CD4-positive, CD25-positive, alpha-beta regulatory T cell (primary cell): ENCODE results near the gene KRT14. TPM values are rescaled to one million over a fixed set of nuclear protein-coding genes. Genes with fewer than 3 reads are reported as not detected.

Source experiments
- ATAC-seq, 2 donors: fragments of 150-1000 bp; cut with Tn5 transposase; one replicate each; pipeline ENCODE4 v1.10.0; 2021; ENCODE audit warnings: low read depth in 2 of 2, moderate number of reproducible peaks in 2 of 2, moderate library complexity in 1 of 2
- DNase-seq, 3 donors: peaks; one replicate each; pipeline versions ENCODE4 v3.0.0 to v3.0.0-alpha.2; 2012 to 2022; ENCODE audit warnings: mixed read lengths in 1 of 3
- H3K27ac ChIP-seq: one replicate; pipeline ENCODE4 v1.7.0; 2013; ENCODE audit warnings: mild to moderate bottlenecking, low read length; ENCODE audit not compliant: insufficient read depth, poor library complexity, severe bottlenecking
- H3K27me3 ChIP-seq: one replicate; pipeline ENCODE4 v1.7.0; 2013; ENCODE audit warnings: low read length; ENCODE audit not compliant: control insufficient read depth, insufficient read depth
- H3K36me3 ChIP-seq: one replicate; pipeline ENCODE4 v1.7.0; 2013; ENCODE audit warnings: mild to moderate bottlenecking, low read length, moderate library complexity; ENCODE audit not compliant: control insufficient read depth, insufficient read depth
- H3K4me1 ChIP-seq: 2 replicates; pipeline ENCODE4 v1.7.0; 2013; ENCODE audit warnings: mild to moderate bottlenecking, low read length; ENCODE audit not compliant: insufficient read depth, control insufficient read depth, poor library complexity, severe bottlenecking
- H3K4me3 ChIP-seq: one replicate; pipeline ENCODE4 v1.7.0; 2013; ENCODE audit warnings: low read depth, mild to moderate bottlenecking, low read length, moderate library complexity
- H3K9me3 ChIP-seq, 2 experiments: 1 replicate in 1 of 2; 2 replicates in 1 of 2; pipeline ENCODE4 v1.7.0; 2013; ENCODE audit warnings: low read length in 2 of 2, mild to moderate bottlenecking in 1 of 2, moderate library complexity in 1 of 2; ENCODE audit not compliant: control insufficient read depth in 2 of 2
- H3K27ac Mint-ChIP-seq, 3 donors: one replicate each; pipeline ENCODE4 v1.8.0; 2020 to 2022; ENCODE audit warnings: mild to moderate bottlenecking in 3 of 3, mixed read lengths in 3 of 3, moderate library complexity in 2 of 3
- H3K27me3 Mint-ChIP-seq: one replicate; pipeline ENCODE4 v1.8.0; 2022; ENCODE audit warnings: mild to moderate bottlenecking, mixed read lengths
- H3K36me3 Mint-ChIP-seq: one replicate; pipeline ENCODE4 v1.8.0; 2020; ENCODE audit warnings: mixed read lengths
- H3K4me1 Mint-ChIP-seq, 4 donors: one replicate each; pipeline ENCODE4 v1.8.0; 2020 to 2022; ENCODE audit warnings: mixed read lengths in 4 of 4, mild to moderate bottlenecking in 1 of 4
- H3K4me3 Mint-ChIP-seq, 4 donors: one replicate each; pipeline ENCODE4 v1.8.0; 2020 to 2022; ENCODE audit warnings: mild to moderate bottlenecking in 4 of 4, mixed read lengths in 4 of 4, moderate library complexity in 3 of 4
- H3K9me3 Mint-ChIP-seq, 7 donors: one replicate each; pipeline ENCODE4 v1.8.0; 2020 to 2022; ENCODE audit warnings: mixed read lengths in 7 of 7, mild to moderate bottlenecking in 3 of 7, moderate library complexity in 2 of 7
- polyA plus RNA-seq, 4 donors: library from polyadenylated mRNA; unstranded; fragments of 300-500 nt; fragmentation: Illumina TruSeq; gene quantifications; one replicate each; pipeline ENCODE4 v1.2.3, GENCODE V29; 2021
- total RNA-seq: library from RNA; stranded (reverse); gene quantifications from one replicate; pipeline ENCODE4 v1.2.3, GENCODE V29; 2022

KRT14 gene
- total and polyA plus RNA-seq, 5 donors from 2014 or later, result not detected

DNA sequence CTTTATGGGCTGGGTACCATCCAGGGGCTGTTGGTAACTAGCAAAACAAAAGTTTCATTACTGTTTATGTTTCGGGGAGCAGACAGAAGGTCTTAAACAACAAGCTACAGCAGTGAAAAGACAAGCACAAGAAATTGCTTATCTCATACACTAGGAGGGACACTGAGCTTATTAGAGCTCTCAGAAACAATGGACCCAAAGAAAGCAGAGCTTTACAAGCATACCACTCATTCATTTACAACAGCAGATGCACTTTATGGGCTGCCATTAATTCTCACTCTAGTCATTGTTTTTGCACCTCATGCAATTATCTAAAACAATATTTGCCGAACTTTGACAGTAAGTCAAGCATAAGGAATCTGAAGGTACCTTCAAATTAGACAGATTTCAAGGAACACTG is 15.8 kb upstream of the KRT14 start:
- DNase-seq (no peak), ATAC-seq (no peak)
- Histone ChIP-seq H3K4me3 (no peak overlapping the region), H3K36me3 (no peaks in the 10 kb centered on the region), H3K27ac (no peak overlapping the region), H3K27me3 (peaks cover 7% of the 10 kb centered on the region), H3K4me1 (no peaks in the 10 kb centered on the region), H3K9me3 (peaks cover 6% of the 10 kb centered on the region in 2 experiments)
- Mint-ChIP-seq H3K27ac (no peak overlapping the region), H3K4me1 (no peaks in the 10 kb centered on the region), H3K36me3 (peaks cover 7% of the 10 kb centered on the region), H3K27me3 (peaks cover 11% of the 10 kb centered on the region), H3K4me3 (no peak overlapping the region), H3K9me3 (peaks cover 2 to 17% (median 6%) of the 10 kb centered on the region in 7 donors)

DNA sequence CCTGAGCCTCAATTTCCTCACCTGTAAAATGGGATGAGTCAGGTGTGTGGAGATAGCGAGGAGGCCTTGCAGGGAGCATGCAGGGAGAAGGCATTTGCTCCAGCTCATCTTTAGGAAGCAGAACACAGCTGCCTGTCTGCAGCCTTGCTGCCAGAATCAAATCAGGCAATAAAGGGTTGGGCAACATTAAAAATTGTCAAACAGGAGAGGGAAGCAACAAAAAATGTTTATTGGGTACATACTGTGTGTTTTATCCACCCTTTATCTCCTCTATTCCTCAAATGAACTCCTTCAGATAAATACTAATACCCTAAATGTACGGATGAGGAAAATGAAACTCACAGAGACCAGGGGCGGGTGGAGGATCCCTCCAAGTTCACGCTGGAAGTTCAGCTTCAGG is 13.6 kb upstream of the KRT14 start:
- peaks cover 7% of the 10 kb centered on the region for H3K27me3 ChIP-seq
- peaks cover 6% of the 10 kb centered on the region for H3K27me3 Mint-ChIP-seq
- H3K4me3 ChIP-seq, result no peak overlapping the region
- peaks cover 0 to 3% (median 0%) of the 10 kb centered on the region in 7 donors for H3K9me3 Mint-ChIP-seq
- H3K36me3 ChIP-seq, result no peaks in the 10 kb centered on the region
- no peaks in the 10 kb centered on the region for H3K4me1 Mint-ChIP-seq
- H3K4me1 ChIP-seq, result no peaks in the 10 kb centered on the region
- H3K36me3 Mint-ChIP-seq, result no peaks in the 10 kb centered on the region
- no peaks in the 10 kb centered on the region for H3K9me3 ChIP-seq
- DNase-seq, result no peak
- no peak overlapping the region for H3K4me3 Mint-ChIP-seq
- no peak overlapping the region for H3K27ac Mint-ChIP-seq
- ATAC-seq, result no peak
- H3K27ac ChIP-seq, result no peak overlapping the region

DNA sequence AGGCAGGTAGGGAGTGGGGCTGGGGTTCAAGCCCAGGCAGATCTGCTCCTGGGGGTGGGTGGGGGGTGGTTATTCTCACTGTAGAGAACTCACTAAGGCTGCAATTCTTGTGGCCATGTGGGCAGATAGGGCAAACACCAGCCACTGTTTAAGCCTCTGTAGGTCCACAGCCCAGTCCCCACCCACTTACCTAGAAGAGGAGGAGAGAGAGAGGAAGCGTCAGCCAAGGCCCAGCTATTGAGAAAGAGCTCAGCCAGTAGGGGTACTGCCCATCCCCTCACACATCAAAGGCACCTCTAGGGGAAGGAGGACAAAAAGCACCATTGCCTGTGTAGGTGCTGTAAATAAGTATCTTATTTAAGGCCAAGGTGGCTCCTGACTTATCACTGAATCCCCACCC is 13.0 kb upstream of the KRT14 start:
- H3K27me3 Mint-ChIP-seq, result peaks cover 6% of the 10 kb centered on the region
- H3K4me3 Mint-ChIP-seq, result no peak overlapping the region
- Histone ChIP-seq H3K4me3 (no peak overlapping the region), H3K27me3 (peaks cover 7% of the 10 kb centered on the region), H3K4me1 (no peaks in the 10 kb centered on the region), H3K36me3 (no peaks in the 10 kb centered on the region), H3K9me3 (no peaks in the 10 kb centered on the region), H3K27ac (no peak overlapping the region)
- no peak overlapping the region for H3K27ac Mint-ChIP-seq
- H3K36me3 Mint-ChIP-seq, result no peaks in the 10 kb centered on the region
- no peaks in the 10 kb centered on the region for H3K4me1 Mint-ChIP-seq
- DNase-seq (no peak), ATAC-seq (no peak)
- peaks cover 0 to 2% (median 0%) of the 10 kb centered on the region in 7 donors for H3K9me3 Mint-ChIP-seq

- no peaks in the 10 kb centered on the region for H3K36me3 ChIP-seq
- no peaks in the 10 kb centered on the region for H3K9me3 ChIP-seq
- no peak overlapping the region for H3K4me3 Mint-ChIP-seq
- ATAC-seq (no peak), DNase-seq (no peak)
- peak overlapping the region in 1 of 3 donors; percentile 60 for H3K27ac Mint-ChIP-seq
- H3K4me3 ChIP-seq, result no peak overlapping the region
- peaks cover 3% of the 10 kb centered on the region for H3K27me3 ChIP-seq
- H3K9me3 Mint-ChIP-seq, result peaks cover 0 to 2% (median 0%) of the 10 kb centered on the region in 7 donors
- H3K4me1 ChIP-seq, result no peaks in the 10 kb centered on the region
- H3K4me1 Mint-ChIP-seq, result no peaks in the 10 kb centered on the region
- H3K27me3 Mint-ChIP-seq, result peaks cover 13% of the 10 kb centered on the region
- H3K36me3 Mint-ChIP-seq, result no peaks in the 10 kb centered on the region
- H3K27ac ChIP-seq, result no peak overlapping the region
Measured at GRCh38 chr17:41595585-41595984, 8.9 kb upstream of the KRT14 start.

- Histone ChIP-seq H3K36me3 (no peaks in the 10 kb centered on the region), H3K4me1 (no peaks in the 10 kb centered on the region), H3K27me3 (no peaks in the 10 kb centered on the region), H3K27ac (no peak overlapping the region), H3K4me3 (no peak overlapping the region), H3K9me3 (no peaks in the 10 kb centered on the region)
- ATAC-seq (no peak), DNase-seq (no peak)
- no peaks in the 10 kb centered on the region for H3K36me3 Mint-ChIP-seq
- no peaks in the 10 kb centered on the region for H3K4me1 Mint-ChIP-seq
- peaks cover 0 to 2% (median 0%) of the 10 kb centered on the region in 7 donors for H3K9me3 Mint-ChIP-seq
- H3K4me3 Mint-ChIP-seq, result no peak overlapping the region
- no peak overlapping the region for H3K27ac Mint-ChIP-seq
- H3K27me3 Mint-ChIP-seq, result peaks cover 13% of the 10 kb centered on the region
Measured at GRCh38 chr17:41594363-41594915, 7.7 kb upstream of the KRT14 start.

- peaks cover 13% of the 10 kb centered on the region for H3K27me3 Mint-ChIP-seq
- DNase-seq, result no peak
- Histone ChIP-seq H3K4me1 (no peaks in the 10 kb centered on the region), H3K27me3 (no peaks in the 10 kb centered on the region), H3K9me3 (no peaks in the 10 kb centered on the region), H3K4me3 (no peak overlapping the region), H3K36me3 (no peaks in the 10 kb centered on the region), H3K27ac (no peak overlapping the region)
- no peaks in the 10 kb centered on the region for H3K36me3 Mint-ChIP-seq
- H3K4me3 Mint-ChIP-seq, result no peak overlapping the region
- H3K4me1 Mint-ChIP-seq, result no peaks in the 10 kb centered on the region
- no peak for ATAC-seq
- peaks cover 0 to 2% (median 0%) of the 10 kb centered on the region in 7 donors for H3K9me3 Mint-ChIP-seq
- H3K27ac Mint-ChIP-seq, result no peak overlapping the region
Measured at GRCh38 chr17:41593306-41593981, 6.7 kb upstream of the KRT14 start.

GRCh38 chr17:41592601-41593305 is 6.1 kb upstream of the KRT14 start:
- Histone ChIP-seq H3K36me3 (no peaks in the 10 kb centered on the region), H3K4me1 (no peaks in the 10 kb centered on the region), H3K27me3 (no peaks in the 10 kb centered on the region), H3K9me3 (no peaks in the 10 kb centered on the region), H3K4me3 (no peak overlapping the region), H3K27ac (no peak overlapping the region)
- Mint-ChIP-seq H3K4me1 (no peaks in the 10 kb centered on the region), H3K27me3 (peaks cover 13% of the 10 kb centered on the region), H3K9me3 (peaks cover 0 to 1% (median 0%) of the 10 kb centered on the region in 7 donors), H3K36me3 (no peaks in the 10 kb centered on the region), H3K27ac (no peak overlapping the region), H3K4me3 (no peak overlapping the region)
- DNase-seq (no peak), ATAC-seq (no peak)
